ENCODE results near the gene PPP4R3C.

DNA sequence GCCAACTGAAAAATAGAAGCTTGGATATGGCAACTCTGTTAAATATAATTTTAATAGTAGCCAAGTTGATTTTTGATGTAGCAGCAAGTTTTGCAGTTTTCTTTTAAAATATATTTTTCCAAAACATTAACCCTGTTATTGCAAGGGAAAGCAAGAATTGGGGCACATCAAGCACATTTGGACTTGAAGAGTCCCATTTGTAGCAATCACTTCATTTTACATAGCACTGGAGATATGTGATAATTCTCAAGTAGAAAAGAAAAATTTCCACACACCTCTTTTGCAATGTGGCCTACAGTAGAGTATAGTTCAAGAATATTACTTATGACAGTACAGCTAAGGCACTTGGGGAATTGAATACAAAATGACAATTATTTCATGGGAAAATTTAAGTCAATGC is 1.9 kb upstream of the PPP4R3C start:
- TF ChIP-seq, protein P1, sequence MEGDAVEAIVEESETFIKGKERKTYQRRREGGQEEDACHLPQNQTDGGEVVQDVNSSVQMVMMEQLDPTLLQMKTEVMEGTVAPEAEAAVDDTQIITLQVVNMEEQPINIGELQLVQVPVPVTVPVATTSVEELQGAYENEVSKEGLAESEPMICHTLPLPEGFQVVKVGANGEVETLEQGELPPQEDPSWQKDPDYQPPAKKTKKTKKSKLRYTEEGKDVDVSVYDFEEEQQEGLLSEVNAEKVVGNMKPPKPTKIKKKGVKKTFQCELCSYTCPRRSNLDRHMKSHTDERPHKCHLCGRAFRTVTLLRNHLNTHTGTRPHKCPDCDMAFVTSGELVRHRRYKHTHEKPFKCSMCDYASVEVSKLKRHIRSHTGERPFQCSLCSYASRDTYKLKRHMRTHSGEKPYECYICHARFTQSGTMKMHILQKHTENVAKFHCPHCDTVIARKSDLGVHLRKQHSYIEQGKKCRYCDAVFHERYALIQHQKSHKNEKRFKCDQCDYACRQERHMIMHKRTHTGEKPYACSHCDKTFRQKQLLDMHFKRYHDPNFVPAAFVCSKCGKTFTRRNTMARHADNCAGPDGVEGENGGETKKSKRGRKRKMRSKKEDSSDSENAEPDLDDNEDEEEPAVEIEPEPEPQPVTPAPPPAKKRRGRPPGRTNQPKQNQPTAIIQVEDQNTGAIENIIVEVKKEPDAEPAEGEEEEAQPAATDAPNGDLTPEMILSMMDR (IDR thresholded peaks at IDR 0.05), result no peak
- TF ChIP-seq POLR2AphosphoS5 (IDR thresholded peaks at IDR 0.05), result no peak

Data from upper lobe of left lung (tissue), 4 donors.